GM18511 (cell line): Measurements from ENCODE around the gene MBOAT1.

Source experiments
- ATAC-seq: cut with Tn5 transposase; IDR thresholded peaks from one replicate; pipeline ENCODE4 v1.9.1; 2021; ENCODE audit warnings: mild to moderate bottlenecking, moderate library complexity; ENCODE audit not compliant: unreplicated experiment

Gene MBOAT1

DNA sequence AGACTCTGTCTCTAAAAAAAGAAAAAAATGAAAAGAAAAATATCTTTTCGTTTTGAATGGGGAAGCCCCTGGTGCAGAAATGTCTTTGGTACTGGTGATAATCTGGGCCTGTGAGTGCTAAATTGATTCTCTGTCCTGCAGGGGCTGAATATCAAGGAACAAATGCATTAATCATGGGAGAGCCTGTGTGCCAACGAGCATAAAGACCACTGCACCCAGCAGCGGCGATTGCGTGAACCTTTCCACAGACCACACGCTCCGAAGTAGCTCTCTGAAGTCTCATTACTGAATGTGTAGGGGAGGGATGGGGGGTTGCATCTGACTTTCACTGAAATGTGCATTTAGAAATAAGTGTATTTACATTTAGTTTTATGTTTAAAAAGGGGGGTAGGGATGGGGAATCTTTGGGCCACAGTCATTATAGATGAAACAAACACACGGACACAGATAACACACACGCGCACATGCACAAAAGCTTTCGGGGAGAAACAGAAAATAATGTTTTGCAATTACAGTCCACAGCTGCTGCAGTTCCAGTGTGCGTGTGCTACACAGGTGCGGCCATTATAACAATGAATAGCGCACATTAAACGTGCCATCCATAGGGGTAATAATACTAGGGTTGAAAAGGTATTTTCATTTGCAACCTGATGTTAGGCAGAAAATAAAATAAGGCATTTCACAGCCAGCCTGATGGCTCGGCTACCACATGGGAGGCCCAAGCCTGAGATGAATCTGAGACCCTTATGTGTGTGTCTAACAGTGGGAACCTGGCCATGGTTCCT is 154.0 kb downstream of the MBOAT1 start:
- no peak for ATAC-seq

DNA sequence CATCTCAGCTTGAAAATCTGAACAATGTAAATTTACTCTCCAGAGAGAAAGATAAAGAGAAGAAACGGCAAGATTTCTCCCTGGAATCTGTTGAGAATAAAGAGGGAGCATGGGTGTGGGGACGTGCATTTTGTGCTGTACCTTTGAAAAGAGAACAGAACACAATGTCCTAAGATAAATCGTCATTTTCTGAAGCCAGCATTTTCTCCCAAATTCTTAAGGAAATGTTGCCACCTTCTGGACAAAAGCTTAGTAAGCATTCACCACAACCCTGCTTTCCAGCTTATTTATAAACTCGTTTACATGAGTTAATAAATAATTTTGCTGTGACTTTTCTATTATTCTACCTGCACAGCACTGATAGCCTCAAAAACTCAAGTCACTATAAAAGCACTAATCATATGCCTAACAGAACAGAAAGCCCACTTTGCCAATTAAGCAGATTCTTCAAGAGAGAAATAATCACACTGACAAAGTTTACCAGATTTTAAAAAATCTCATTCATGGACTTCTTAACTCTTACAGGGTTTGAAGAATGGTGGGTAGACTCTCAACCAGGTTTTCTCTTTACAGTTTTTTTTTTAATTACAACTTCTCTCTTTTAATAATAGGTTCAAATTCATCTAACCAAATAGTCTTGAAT is 155.8 kb downstream of the MBOAT1 start:
- ATAC-seq = peak; percentile 78

DNA sequence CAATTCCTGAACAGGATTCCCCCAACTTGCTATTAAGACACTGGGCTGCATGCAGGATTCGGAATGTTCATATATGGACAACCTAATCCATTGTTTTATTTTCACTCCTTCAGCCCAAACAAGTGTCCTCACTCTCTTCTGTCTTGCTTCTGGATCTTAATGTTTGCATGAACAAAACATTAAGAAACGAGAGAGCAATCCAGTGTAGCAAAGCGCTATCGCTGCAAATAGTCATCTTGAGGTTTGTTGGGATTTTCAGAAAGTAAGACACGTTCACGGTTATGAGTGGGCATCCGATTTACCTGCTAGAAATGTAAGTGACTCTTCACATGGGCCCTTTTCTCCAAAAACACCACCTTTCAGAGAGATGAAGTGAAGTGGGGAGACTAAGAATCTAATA is 156.4 kb downstream of the MBOAT1 start:
- no peak for ATAC-seq
